Fibroblast of skin of right quadriceps (primary cell): ENCODE data around the gene ERN2.

Experiments used
- DNase-seq: peaks from one replicate; pipeline ENCODE4 v3.0.0-alpha.2; 2013

The ERN2 gene

DNA sequence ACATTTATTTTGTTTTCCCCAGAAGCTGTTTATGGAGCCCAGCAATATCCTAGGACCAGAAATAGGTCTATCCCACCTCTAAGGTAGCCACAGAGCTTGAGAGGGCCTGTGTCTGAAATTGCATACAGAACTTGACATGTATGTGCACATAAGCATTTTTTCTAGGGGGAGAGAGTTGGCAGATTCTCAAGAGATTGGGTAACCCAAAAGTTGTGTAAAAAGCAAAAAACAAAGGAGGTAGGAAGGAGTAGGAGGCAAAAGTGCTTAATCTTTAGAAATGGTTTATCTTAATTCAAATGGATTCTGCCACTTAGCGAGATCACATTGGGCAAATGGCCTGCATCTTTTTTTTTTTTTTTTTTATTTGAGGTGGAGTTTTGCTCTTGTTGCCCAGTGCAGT lies 30.8 kb downstream of the ERN2 start:
- DNase-seq: peak; percentile 34

- DNase-seq: no peak
Observed at GRCh38 chr16:23679986-23680336, 33.1 kb downstream of the ERN2 start.

- peak; percentile 47 for DNase-seq
Observed at GRCh38 chr16:23679274-23679985, 33.6 kb downstream of the ERN2 start.

DNA sequence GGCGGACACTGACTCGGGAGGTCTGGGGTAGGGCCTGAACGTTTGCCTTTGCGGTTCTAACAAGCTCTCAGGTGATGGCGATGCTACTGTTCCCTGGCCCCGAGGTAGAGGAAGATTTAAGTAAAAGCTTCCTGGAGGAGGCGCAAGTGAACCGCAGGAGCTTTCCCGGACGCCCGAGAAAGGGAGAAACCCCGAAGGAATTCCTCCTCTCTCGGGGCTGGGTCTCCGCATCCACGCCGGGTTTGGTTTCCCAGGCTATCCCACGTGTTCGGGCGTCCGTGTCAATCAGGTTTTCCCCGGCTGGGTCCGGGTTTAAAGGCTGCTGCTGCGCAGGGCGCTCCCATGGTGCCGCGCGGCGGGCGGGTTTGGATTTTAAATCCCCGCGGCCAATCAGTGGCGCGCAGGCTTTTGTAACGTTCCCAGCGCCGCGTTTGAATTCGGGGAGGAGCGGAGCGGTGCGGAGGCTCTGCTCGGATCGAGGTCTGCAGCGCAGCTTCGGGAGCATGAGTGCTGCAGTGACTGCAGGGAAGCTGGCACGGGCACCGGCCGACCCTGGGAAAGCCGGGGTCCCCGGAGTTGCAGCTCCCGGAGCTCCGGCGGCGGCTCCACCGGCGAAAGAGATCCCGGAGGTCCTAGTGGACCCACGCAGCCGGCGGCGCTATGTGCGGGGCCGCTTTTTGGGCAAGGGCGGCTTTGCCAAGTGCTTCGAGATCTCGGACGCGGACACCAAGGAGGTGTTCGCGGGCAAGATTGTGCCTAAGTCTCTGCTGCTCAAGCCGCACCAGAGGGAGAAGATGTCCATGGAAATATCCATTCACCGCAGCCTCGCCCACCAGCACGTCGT lies 34.4 kb downstream of the ERN2 start, which contains the start of gene PLK1:
Gene PLK1 (plus strand): TSS at position 460 of the 844 bp plus-strand sequence. CDS start 44 bp downstream, at position 504.
- DNase-seq: peak; percentile 84

DNA sequence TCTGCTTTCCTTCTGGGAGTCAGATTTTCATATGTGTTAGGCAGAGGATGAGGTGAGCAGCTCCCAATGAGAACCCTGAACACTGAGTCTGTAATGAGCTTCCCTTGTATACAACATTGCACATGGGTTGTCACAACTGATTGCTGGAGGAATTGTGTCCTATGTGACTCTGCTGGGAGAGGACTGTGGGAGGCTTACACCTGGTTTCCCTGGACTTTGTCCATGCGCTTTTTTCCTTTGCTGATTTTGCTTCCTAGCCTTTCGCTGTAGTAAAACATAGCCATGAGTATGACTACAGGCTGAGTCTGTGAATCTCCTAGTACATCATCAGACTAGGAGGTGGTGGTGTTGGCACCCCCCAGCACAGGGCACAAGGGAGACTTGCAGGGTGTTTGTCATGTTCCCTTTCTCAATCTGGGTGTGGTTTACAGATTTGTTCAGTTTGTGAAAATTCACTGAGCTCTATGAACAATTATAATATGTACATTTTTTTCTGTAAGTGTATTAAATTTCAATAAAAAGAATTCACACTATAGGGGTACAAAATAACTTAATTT lies 36.0 kb downstream of the ERN2 start:
- DNase-seq: no peak

DNA sequence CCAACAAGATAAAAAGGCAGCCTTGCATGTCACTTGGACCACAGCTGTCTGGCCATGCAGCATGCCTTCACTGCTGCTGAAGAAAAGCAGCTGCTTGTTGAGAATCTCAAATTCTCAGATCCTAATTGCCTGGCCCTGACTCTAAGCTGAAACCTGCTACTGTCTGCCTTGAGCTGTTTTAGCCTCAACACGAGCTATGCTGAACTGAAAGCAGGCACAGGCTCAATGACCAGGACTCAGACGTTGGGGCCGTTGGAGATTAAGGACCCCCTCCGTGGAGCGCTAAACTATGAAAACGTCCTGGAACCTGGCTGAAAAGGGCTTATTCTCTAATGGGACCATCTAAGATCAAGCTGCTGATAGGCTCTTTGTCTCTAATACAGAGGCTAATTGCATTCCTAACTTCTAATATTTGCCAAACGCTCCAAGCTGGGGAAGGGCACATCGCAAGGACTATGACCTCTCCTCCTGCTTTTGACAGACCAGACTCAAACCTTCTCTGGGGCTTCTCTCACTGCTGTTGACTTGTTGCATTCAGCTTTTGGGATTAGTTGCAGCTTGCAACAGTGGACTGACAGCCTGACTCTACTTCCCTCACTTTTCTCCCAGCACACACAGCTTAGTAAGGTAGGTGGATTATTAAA lies 38.9 kb downstream of the ERN2 start:
- DNase-seq: no peak

GRCh38 chr16:23670137-23670776 lies 42.8 kb downstream of the ERN2 start:
- peak; percentile 81 for DNase-seq

DNA sequence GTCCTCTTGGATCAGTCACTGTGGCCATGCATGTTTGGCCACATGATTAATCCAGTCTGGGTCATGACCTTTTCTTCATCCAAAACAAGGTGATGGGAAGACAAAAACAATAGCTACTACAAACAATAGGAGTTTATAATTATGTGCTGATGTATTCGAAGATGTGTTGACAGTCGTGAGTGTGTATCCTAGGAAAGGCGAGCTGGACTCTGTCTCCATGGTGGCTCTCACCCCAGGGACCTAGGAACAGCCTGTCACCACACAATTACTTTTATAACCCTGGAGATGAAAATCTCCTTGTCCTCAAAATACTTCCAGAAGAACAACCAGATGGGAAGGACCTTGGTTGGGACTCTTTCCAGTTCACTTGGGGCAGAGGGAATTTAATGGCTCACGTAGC lies 44.1 kb downstream of the ERN2 start:
- no peak for DNase-seq

DNA sequence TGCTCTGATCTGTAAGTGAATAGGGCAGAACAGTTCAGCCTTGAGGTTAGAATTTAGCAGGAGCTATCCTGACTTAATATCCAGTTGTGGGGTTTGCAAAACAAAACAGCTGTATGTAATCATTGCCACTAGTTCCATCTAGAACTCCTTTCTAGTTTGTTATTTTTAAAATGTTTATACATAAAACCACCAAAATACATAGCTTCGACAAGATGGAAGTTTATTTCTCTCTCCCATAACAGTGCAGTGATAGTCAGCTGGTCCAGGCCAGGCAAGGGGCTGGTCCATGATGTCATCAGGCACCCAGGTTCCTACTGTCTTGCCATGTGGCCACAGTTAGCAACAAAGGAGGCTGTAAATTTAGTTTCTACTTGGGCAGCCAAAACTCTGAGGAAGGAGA lies 44.8 kb downstream of the ERN2 start:
- no peak for DNase-seq

- DNase-seq: no peak
Observed at GRCh38 chr16:23667355-23667659, 45.7 kb downstream of the ERN2 start.

DNA sequence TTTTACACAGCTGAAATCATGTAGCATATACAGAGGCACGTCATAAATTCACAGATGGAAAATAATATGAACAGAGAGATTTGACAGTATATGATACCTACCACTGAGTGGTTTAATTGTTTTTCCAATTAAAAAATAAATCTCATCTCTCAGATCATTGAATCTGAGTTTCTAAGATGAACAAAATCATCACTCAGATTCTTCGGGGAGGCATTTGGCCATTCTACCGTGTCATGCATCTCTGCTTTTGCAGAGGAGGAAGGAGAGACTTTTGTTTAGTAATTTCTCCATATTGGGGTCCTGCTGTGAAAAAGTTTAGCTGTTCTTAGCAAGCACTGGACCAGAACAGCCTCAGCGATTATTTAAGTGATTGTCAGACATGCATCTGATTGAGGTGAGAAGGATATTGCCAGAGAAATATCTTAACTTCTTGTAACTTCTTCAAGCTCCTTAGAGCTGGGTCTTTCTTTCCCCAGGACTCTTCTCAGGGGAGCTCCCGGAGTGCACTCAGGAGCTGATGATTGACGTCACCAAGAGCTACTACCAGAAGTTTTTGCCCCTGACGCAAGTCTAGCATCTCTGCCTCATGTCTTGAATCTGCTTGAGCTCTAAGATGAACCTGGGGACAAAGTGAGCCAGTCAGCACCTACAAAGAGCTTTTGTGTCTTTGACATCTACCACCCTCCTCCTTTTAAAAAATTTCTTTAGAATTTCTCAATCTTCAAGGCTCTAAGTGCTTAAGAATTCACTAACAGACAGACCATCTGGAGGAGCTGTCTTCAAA lies 46.3 kb downstream of the ERN2 start:
- no peak for DNase-seq

- DNase-seq: no peak
Observed at GRCh38 chr16:23663918-23664317, 49.1 kb downstream of the ERN2 start.

DNA sequence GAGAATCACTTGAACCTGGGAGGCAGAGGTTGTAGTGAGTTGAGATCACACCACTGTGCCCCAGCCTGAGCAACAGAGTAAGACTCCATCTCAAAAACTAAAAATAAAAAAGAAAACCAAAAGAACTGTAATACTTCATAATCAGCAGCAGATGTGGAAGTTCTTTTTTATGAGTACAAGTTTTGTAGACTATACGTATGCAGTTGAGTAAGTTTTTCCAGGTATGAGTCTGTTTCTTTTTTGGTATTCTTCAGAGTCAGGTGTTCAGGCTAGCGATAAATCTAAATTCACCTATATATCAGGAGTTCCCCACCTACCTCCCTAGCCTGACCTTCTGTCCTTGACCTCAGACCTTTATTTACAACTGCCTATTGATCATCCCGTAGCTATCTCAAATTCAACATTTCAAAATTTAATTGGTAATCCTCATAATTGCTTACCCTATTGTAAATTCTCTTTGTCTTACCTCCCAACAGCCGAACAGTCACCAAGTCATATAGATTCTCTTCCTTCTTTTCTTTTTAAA lies 61.0 kb downstream of the ERN2 start:
- DNase-seq: no peak

DNA sequence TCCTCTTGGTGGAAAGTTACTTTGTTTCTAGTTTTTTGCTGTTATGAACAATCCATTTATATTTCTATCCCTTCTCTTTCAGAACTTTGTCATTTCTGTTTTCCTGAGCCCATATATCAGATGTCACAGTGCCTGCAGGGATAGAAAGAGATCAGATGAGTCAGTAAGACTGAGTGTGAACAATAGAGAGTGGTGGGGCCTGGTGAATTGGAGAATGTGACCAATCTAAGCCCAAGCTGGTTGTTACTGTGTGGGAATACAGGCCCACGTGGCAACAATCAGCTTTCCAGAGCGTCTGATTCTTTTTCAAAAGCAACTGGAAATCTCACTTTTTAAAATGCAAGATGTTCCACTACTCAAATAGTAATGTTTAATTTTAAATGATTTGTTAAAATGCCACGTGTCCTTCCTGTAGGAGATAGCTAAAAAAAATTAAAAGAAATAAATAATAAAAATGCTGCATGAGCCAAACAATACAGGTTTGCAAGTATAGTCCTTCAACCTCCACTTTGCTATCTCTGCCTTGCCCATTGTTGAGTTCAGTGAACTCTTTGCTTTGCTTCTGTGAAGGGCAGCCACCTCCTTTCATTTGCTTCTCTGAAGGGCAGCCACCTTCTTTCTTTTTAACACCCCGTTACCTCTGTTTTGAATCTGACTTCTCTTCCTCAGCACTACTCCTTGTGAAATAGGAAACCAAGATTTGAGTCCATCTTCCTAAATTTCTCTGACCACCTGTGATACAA lies 62.2 kb downstream of the ERN2 start:
- peak; percentile 4 for DNase-seq

- no peak for DNase-seq
Observed at GRCh38 chr16:23642246-23642774, 70.7 kb downstream of the ERN2 start.

GRCh38 chr16:23640931-23641765 lies 71.9 kb downstream of the ERN2 start, which contains the start of the genes DCTN5 and PALB2:
DCTN5 (plus strand) TSS chr16:23641466; CDS start chr16:23641543, 77 bp downstream.
PALB2 (minus strand) TSS chr16:23641310; CDS start chr16:23641157, 153 bp downstream.
- peak; percentile 90 for DNase-seq

DNA sequence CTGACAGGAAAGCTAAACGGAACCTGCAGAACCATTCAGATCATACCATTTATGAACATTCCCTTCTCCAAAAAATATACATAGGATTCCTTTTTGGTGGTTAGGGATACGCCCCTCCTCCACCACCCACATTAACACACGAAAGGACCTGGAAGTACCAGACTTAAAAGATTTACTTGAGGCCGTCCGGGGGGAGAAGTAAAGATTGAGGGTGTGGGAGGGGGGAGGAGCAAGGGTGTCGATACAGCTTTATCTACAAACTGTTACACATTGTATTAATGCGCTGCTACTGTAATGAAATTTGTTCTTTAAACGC lies 72.4 kb downstream of the ERN2 start:
- DNase-seq: peak; percentile 3
